ENCODE data around the gene GLI3.

- TF ChIP-seq EZH2phosphoT487 (IDR thresholded peaks at IDR 0.05) (no peak), CTCF (IDR thresholded peaks at IDR 0.05) (no peak)
Measured at GRCh38 chr7:42227936-42228591, 8.9 kb downstream of the GLI3 start.

Data from neural progenitor cell (in vitro differentiated cells).